ENCODE data around the gene PTPRE.
A peak's percentile ranks its signal among the peaks of the same experiment; 100 is the strongest.

The PTPRE gene

DNA sequence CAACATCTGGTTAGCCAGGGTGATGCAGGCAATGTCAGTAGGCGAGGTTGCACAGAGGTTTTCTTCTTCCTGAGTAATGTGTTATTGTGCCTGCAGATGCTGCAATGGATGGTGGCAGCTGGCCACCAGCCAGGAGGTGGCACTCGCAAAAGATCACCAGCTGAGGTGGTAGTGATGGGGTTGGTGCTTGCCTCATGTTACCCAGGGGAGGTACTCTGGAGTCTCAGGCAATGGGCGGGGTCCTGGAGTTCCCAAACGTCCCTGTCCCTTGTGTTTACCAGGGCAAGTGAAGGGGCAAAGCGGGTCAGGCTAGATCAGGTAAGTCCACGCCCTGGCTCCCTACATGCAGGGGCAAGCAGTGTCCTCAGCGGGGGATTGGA is 35.3 kb upstream of the PTPRE start:
- no peak for DNase-seq (ENCODE audit: low read depth in 1 of 2, low spot score in 1 of 2)
- Histone ChIP-seq H3K27me3 (ENCODE audit: insufficient read depth, poor library complexity, severe bottlenecking) (no peaks in the 10 kb centered on the region), H3K27ac (replicated peaks) (no peak overlapping the region), H3K4me3 (replicated peaks; ENCODE audit: insufficient read depth, low read length) (no peak overlapping the region)
- TF ChIP-seq GABPA (IDR thresholded peaks at IDR 0.05; ENCODE audit: low read depth): no peak

DNA sequence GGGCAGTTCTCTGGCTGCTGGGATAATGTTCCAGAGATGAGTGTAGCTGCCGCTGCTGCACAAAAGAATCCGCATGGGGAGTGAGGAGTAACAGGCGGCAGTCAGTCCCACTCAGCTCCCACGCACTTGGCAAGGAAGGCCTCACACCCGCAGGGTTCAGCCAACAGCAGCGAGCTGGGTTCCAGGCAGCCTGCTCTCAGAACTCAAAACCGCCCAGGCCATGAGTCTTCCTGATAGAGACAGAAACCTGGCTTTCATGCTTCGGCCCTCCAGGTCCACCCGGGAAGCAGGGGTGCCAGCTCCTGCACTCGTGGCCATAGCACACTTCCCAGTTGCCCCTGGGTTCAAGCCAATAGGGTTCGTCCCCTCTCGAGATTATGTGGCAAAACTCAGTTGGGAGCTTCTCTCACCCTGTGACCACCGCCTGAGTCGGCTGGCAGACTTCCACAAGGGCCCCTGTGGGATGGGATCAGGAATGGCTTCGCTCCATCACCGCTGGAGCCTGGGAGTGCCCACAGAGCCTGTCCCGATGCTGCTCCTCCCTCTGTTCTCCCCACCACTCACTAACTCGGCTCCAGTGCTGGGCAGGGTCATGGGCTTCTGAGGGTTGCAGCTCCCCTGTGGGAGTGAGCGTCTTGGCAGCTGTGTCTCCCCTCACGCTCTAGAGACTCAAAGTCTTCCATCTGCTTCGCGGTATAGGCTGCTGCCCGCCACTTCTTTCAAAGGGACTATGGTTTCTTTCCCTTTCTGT is 34.7 kb upstream of the PTPRE start:
- Histone ChIP-seq H3K4me3 (replicated peaks; ENCODE audit: insufficient read depth, low read length) (no peak overlapping the region), H3K27ac (replicated peaks) (no peak overlapping the region), H3K27me3 (ENCODE audit: insufficient read depth, poor library complexity, severe bottlenecking) (no peaks in the 10 kb centered on the region)
- TF ChIP-seq, protein P1, sequence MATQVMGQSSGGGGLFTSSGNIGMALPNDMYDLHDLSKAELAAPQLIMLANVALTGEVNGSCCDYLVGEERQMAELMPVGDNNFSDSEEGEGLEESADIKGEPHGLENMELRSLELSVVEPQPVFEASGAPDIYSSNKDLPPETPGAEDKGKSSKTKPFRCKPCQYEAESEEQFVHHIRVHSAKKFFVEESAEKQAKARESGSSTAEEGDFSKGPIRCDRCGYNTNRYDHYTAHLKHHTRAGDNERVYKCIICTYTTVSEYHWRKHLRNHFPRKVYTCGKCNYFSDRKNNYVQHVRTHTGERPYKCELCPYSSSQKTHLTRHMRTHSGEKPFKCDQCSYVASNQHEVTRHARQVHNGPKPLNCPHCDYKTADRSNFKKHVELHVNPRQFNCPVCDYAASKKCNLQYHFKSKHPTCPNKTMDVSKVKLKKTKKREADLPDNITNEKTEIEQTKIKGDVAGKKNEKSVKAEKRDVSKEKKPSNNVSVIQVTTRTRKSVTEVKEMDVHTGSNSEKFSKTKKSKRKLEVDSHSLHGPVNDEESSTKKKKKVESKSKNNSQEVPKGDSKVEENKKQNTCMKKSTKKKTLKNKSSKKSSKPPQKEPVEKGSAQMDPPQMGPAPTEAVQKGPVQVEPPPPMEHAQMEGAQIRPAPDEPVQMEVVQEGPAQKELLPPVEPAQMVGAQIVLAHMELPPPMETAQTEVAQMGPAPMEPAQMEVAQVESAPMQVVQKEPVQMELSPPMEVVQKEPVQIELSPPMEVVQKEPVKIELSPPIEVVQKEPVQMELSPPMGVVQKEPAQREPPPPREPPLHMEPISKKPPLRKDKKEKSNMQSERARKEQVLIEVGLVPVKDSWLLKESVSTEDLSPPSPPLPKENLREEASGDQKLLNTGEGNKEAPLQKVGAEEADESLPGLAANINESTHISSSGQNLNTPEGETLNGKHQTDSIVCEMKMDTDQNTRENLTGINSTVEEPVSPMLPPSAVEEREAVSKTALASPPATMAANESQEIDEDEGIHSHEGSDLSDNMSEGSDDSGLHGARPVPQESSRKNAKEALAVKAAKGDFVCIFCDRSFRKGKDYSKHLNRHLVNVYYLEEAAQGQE (IDR thresholded peaks at IDR 0.05; ENCODE audit: insufficient replicate concordance, low read depth): no peak
- TF ChIP-seq, protein P2, sequence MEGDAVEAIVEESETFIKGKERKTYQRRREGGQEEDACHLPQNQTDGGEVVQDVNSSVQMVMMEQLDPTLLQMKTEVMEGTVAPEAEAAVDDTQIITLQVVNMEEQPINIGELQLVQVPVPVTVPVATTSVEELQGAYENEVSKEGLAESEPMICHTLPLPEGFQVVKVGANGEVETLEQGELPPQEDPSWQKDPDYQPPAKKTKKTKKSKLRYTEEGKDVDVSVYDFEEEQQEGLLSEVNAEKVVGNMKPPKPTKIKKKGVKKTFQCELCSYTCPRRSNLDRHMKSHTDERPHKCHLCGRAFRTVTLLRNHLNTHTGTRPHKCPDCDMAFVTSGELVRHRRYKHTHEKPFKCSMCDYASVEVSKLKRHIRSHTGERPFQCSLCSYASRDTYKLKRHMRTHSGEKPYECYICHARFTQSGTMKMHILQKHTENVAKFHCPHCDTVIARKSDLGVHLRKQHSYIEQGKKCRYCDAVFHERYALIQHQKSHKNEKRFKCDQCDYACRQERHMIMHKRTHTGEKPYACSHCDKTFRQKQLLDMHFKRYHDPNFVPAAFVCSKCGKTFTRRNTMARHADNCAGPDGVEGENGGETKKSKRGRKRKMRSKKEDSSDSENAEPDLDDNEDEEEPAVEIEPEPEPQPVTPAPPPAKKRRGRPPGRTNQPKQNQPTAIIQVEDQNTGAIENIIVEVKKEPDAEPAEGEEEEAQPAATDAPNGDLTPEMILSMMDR (IDR thresholded peaks at IDR 0.05; ENCODE audit: insufficient read depth, low read length): no peak
- no peak for TF ChIP-seq POLR2AphosphoS5 (IDR thresholded peaks at IDR 0.05; ENCODE audit: low read depth)
- DNase-seq (ENCODE audit: low read depth in 1 of 2, low spot score in 1 of 2): no peak

DNA sequence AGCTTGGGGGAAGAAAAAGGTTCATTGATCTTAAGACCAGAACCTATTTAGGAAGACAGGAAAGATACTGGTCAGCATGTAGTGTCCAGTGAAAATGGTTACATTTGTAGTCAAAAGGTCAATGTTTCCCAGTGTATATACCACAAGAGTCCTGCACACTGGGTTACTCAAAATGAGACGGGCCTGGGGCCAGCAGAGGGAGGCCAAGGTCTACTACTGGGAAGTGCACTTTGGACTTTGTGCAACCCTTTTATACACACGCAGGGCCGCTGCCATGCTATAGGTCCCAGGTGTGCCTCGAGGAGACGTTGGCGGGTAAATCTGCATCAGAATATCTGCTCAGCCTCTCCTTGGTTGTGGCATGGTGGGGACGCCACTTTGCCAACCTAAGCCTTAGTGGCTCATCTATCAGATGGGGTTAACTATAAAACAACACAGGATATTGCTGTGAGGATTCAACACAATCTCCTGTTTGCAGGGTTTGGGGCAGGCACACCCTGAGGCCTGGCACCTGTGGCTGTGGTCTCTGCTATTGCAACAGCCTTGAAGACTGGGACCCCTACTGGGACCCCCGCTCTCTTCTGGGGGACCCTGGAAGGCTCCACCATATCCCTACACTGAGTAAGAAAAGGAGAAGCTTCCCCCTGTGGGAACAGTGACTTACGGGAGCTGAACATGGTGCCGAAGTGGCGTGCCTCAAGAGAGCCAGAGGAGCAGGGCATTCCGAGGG is 33.9 kb upstream of the PTPRE start:
- Histone ChIP-seq H3K27ac (replicated peaks) (no peak overlapping the region), H3K27me3 (ENCODE audit: insufficient read depth, poor library complexity, severe bottlenecking) (no peaks in the 10 kb centered on the region), H3K4me3 (replicated peaks; ENCODE audit: insufficient read depth, low read length) (no peak overlapping the region)
- peak in 1 of 2 experiments; percentile 18 for DNase-seq (ENCODE audit: low read depth in 1 of 2, low spot score in 1 of 2)
- TF ChIP-seq, protein P1 (IDR thresholded peaks at IDR 0.05; ENCODE audit: insufficient replicate concordance, low read depth): no peak
- TF ChIP-seq POLR2AphosphoS5 (IDR thresholded peaks at IDR 0.05; ENCODE audit: low read depth): no peak

DNA sequence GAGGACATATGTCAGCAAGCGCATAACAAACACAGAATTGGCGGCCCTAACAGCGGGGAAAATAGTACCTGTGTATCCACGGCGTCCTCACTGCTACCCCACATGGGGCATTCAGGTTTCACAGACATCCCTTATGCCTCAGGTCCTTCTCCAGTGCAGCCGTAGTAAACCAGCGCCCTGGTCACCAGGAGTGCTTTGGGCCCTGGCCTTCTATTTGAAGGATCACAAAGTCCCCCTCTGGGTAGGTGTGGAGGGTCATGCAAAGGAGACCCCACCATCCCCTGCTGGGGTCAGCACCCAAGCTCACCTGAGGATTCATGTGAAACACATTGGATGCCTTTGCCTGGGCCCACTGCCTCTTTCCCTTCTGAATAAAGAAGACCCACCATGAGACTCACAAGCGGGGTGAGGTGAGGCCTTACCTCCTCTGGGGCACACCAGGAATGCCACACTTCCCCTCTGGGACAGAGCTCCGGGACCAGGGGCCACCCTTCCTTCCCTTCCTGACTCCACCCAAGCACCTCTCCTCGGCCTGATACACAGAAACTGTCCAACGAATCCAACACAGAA is 32.9 kb upstream of the PTPRE start:
- TF ChIP-seq SPI1 (IDR thresholded peaks at IDR 0.05; ENCODE audit: borderline replicate concordance, low read depth) (no peak), GABPA (IDR thresholded peaks at IDR 0.05; ENCODE audit: low read depth) (no peak), POLR2AphosphoS5 (IDR thresholded peaks at IDR 0.05; ENCODE audit: low read depth) (no peak)
- TF ChIP-seq, protein P1 (IDR thresholded peaks at IDR 0.05; ENCODE audit: insufficient replicate concordance, low read depth): no peak
- TF ChIP-seq, protein P2 (IDR thresholded peaks at IDR 0.05; ENCODE audit: insufficient read depth, low read length): no peak
- DNase-seq (ENCODE audit: low read depth in 1 of 2, low spot score in 1 of 2): no peak
- no peak overlapping the region for H3K4me3 ChIP-seq (replicated peaks; ENCODE audit: insufficient read depth, low read length)
- H3K27me3 ChIP-seq (ENCODE audit: insufficient read depth, poor library complexity, severe bottlenecking): no peaks in the 10 kb centered on the region
- H3K27ac ChIP-seq (replicated peaks): no peak overlapping the region

All from HL-60 (cell line).